Panc1 (cell line): ENCODE measurements around the gene CCR8. TPM values are rescaled to one million over a fixed set of nuclear protein-coding genes. Genes with fewer than 3 reads are reported as not detected.

Source experiments
- ATAC-seq: fragments of 200-7000 bp; cut with Tn5 transposase; 2 replicates; pipeline ENCODE4 v1.9.1; 2020; ENCODE audit warnings: mild to moderate bottlenecking, moderate library complexity
- BruUV-seq: library from RNA; stranded (reverse); fragments of 400-500 nt; replicated peaks from 2 replicates; lab custom pipeline; 2021; lab: Mats Ljungman, UMichigan
- CTCF ChIA-PET: fragments of 300-600 bp; sonication (Branson Sonifier 250); formaldehyde crosslinking; loops from one replicate; lab custom pipeline; 2022; ENCODE audit warnings: antibody characterized with exemption; lab: Charles Lee
- POLR2A ChIA-PET: fragments of 300-600 bp; sonication (Branson Sonifier 250); formaldehyde crosslinking; loops from one replicate; lab custom pipeline; 2022; ENCODE audit warnings: antibody characterized with exemption; lab: Charles Lee
- DNase-seq: peaks from one replicate; pipeline ENCODE4 v3.0.0-alpha.2; 2010; ENCODE audit warnings: low read depth, low spot score
- H3K27ac ChIP-seq: 2 replicates; pipeline ENCODE4 v1.5.1; 2011; ENCODE audit warnings: mild to moderate bottlenecking, low read length, inconsistent platforms
- H3K27me3 ChIP-seq: fragments of 200-500 bp; sonication (Bioruptor generic); 2 replicates; pipeline ENCODE4 v1.6.0; 2014; ENCODE audit warnings: low read length, inconsistent platforms; ENCODE audit not compliant: control insufficient read depth, insufficient read depth
- H3K36me3 ChIP-seq: fragments of 200-500 bp; sonication (Bioruptor generic); 2 replicates; pipeline ENCODE4 v1.5.1; 2014; ENCODE audit warnings: inconsistent platforms, mild to moderate bottlenecking, low read length, moderate library complexity; ENCODE audit not compliant: control insufficient read depth, insufficient read depth
- H3K4me1 ChIP-seq: 2 replicates; pipeline ENCODE4 v1.5.1; 2011; ENCODE audit warnings: inconsistent platforms, mild to moderate bottlenecking, low read length, moderate library complexity; ENCODE audit not compliant: control insufficient read depth, insufficient read depth
- H3K4me3 ChIP-seq, 2 experiments: 2 replicates each; pipeline ENCODE4 v1.5.1; 2011 to 2012; ENCODE audit warnings: low read depth in 2 of 2, low read length in 2 of 2, mild to moderate bottlenecking in 2 of 2, inconsistent platforms in 1 of 2, moderate library complexity in 1 of 2
- H3K9me3 ChIP-seq: fragments of 200-500 bp; sonication (Bioruptor generic); 2 replicates; pipeline ENCODE4 v1.5.1; 2014; ENCODE audit warnings: low read depth, mild to moderate bottlenecking, inconsistent platforms, low read length, moderate library complexity; ENCODE audit not compliant: control insufficient read depth, insufficient read depth
- CTCF ChIP-seq: fragments of 450-650 bp; IDR thresholded peaks from 2 replicates; pipeline ENCODE4 v1.5.1; 2017; ENCODE audit warnings: mild to moderate bottlenecking
- POLR2AphosphoS5 ChIP-seq: IDR thresholded peaks from 2 replicates; pipeline ENCODE4 v1.6.1; 2012; ENCODE audit warnings: mild to moderate bottlenecking, low read depth, low read length, moderate library complexity
- REST ChIP-seq, 2 experiments: IDR thresholded peaks; 2 replicates each; pipeline ENCODE4 v1.6.1; 2011 to 2012; ENCODE audit warnings: low read depth in 2 of 2, control low read depth in 1 of 2, low read length in 1 of 2, mild to moderate bottlenecking in 1 of 2, moderate library complexity in 1 of 2; ENCODE audit not compliant: insufficient read depth in 1 of 2
- SIN3A ChIP-seq: IDR thresholded peaks from 2 replicates; pipeline ENCODE4 v1.6.1; 2012; ENCODE audit warnings: low read depth, mild to moderate bottlenecking, low read length, moderate library complexity, borderline replicate concordance; ENCODE audit not compliant: insufficient read depth
- TCF7L2 ChIP-seq: IDR thresholded peaks from 2 replicates; pipeline ENCODE4 v1.6.1; 2011; ENCODE audit warnings: mild to moderate bottlenecking, low read depth, low read length, inconsistent platforms
- in situ Hi-C: cut with HindIII; loops from 2 replicates; pipeline ENCODE4 v1.10.0; 2016; ENCODE audit warnings: low sequenced_read_pairs, low pct_unique_long_range_greater_than_20kb
- intact Hi-C: fragments of 100-400 bp; cut with micrococcal nuclease; formaldehyde crosslinking; loops from one replicate; pipeline ENCODE4 v1.10.0; 2022; ENCODE audit not compliant: unreplicated experiment
- total RNA-seq: library from RNA; stranded (reverse); gene quantifications from one replicate; pipeline ENCODE4 v1.2.1, GENCODE V29; 2021; ENCODE audit not compliant: unreplicated experiment

CCR8 gene
- total RNA-seq, 1 experiment from 2014 or later: not detected

GRCh38 chr3:39282057-39282456 lies 47.5 kb upstream of the CCR8 start:
- Histone ChIP-seq H3K9me3 (no peaks in the 10 kb centered on the region), H3K36me3 (no peaks in the 10 kb centered on the region), H3K4me3 (no peak overlapping the region), H3K27ac (no peak overlapping the region), H3K27me3 (no peaks in the 10 kb centered on the region), H3K4me1 (no peaks in the 10 kb centered on the region)
- TF ChIP-seq POLR2AphosphoS5 (no peak), REST (IDR thresholded peaks at IDR 0.05; ENCODE audit: insufficient read depth in 1 of 2, low read depth in 2 of 2, low read length in 1 of 2) (no peak), TCF7L2 (no peak), CTCF (no peak), SIN3A (no peak)
- ATAC-seq (no peak), DNase-seq (no peak)
- intact Hi-C loops: no loop called here
- in situ Hi-C loops: no loop called here
- BruUV-seq: no TSS peak
- ChIA-PET CTCF (no interaction called here), POLR2A (no interaction called here)

- DNase-seq: no peak
- BruUV-seq: no TSS peak
- H3K4me3 ChIP-seq: peak overlapping the region in 1 of 2 experiments; percentile 18; a peak in 1 of 4 replicates
- no peaks in the 10 kb centered on the region for H3K36me3 ChIP-seq
- POLR2A ChIA-PET: no interaction called here
- ATAC-seq: no peak
- no peaks in the 10 kb centered on the region for H3K9me3 ChIP-seq
- TF ChIP-seq TCF7L2 (no peak), CTCF (no peak), SIN3A (no peak)
- no peaks in the 10 kb centered on the region for H3K4me1 ChIP-seq
- in situ Hi-C loops: no loop called here
- intact Hi-C loops: no loop called here
- H3K27ac ChIP-seq: no peak overlapping the region
- no peaks in the 10 kb centered on the region for H3K27me3 ChIP-seq
- CTCF ChIA-PET: no interaction called here
Observed at GRCh38 chr3:39284457-39284881, 45.0 kb upstream of the CCR8 start.
